Body of pancreas (tissue), 4 donors: ENCODE data around the gene IGFN1. TPM values are rescaled to one million over a fixed set of nuclear protein-coding genes. Genes with fewer than 3 reads are reported as not detected.

Experiments
- ATAC-seq: fragments of 150-250 bp; one replicate; pipeline ENCODE4 v1.9.1; 2016
- DNase-seq, 4 donors: peaks; one replicate each; pipeline ENCODE4 v3.0.0-alpha.2; 2019
- H3K27ac ChIP-seq, 4 donors: fragments of 200-600 bp; sonication (generic); 1 replicate in 3 of 4; 2 replicates in 1 of 4; pipeline versions ENCODE4 v1.5.1 to v1.6.1; 2016 to 2019; ENCODE audit warnings: mild to moderate bottlenecking in 1 of 4, mixed read lengths in 1 of 4, moderate library complexity in 1 of 4
- H3K27me3 ChIP-seq, 2 donors: fragments of 200-600 bp; sonication (generic); one replicate each; pipeline ENCODE4 v1.6.0; 2016; ENCODE audit warnings: mild to moderate bottlenecking in 1 of 2
- H3K36me3 ChIP-seq, 2 donors: fragments of 200-600 bp; sonication (generic); replicated peaks in 1 of 2; 2 replicates each; pipeline ENCODE4 v1.5.1; 2016; ENCODE audit warnings: low read depth in 2 of 2; ENCODE audit not compliant: insufficient read depth in 1 of 2
- H3K4me1 ChIP-seq: fragments of 200-600 bp; sonication (generic); one replicate; pipeline ENCODE4 v1.6.0; 2016
- H3K4me3 ChIP-seq, 2 donors: fragments of 200-600 bp; sonication (generic); 1 replicate in 1 of 2; 2 replicates in 1 of 2; pipeline ENCODE4 v1.5.1; 2016 to 2019
- H3K9me3 ChIP-seq, 3 donors: fragments of 200-600 bp; sonication (generic); 1 replicate in 2 of 3; 2 replicates in 1 of 3; pipeline ENCODE4 v1.5.1; 2016
- POLR2A ChIP-seq, 3 donors: fragments of 450-650 bp; IDR thresholded peaks; one replicate each; pipeline ENCODE4 v1.6.1; 2016; ENCODE audit warnings: antibody characterized with exemption in 3 of 3, mild to moderate bottlenecking in 2 of 3
- WGBS, 2 donors: methylation state at CpG; one replicate each; pipeline ENCODE4 v1.1.5; 2017; 5-methylcytosine and 5-hydroxymethylcytosine counted together
- intact Hi-C: fragments of 100-400 bp; cut with DNase I; formaldehyde crosslinking; loops from one replicate; pipeline ENCODE4 v1.15.1; 2023
- total RNA-seq, 2 donors: library from RNA; depleted of rRNA; stranded (reverse); fragments of >200 nt; gene quantifications; one replicate each; pipeline ENCODE4 v1.1.0, GENCODE V29; 2016
- TF ChIP-seq, protein P1 (sequence below), 7 experiments: fragments of 450-650 bp in 4 of 7; fragments of 200-600 bp in 3 of 7; sonication (generic) in 3 of 7; IDR thresholded peaks; one replicate each; pipeline ENCODE4 v1.5.1; 2016 to 2019; ENCODE audit warnings: antibody characterized with exemption in 7 of 7

The IGFN1 gene
- total RNA-seq, 2 donors from 2014 or later, result 6.9 to 23.1 TPM

DNA sequence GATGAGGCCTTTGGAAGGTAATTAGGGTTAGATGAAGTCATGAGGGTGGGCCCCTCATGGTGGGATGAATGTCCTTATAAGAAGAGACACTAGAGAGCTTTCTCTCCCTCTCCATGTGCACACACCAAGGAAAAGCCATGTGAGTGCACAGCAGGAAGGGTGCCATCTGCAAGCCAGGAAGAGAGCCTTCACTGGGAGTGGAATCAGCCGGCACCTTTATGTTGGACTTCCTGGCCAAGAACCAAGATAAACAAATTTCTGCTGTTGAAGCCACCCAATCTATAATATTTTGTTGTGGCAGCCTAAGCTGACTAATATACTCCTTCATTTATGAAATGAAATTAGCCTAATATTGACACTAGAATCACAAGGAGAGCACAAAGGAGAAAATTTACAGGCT lies 54.5 kb downstream of the IGFN1 start:
- no peak for ATAC-seq
- intact Hi-C loops, result no loop called here
- peak in 2 of 4 donors; percentile 29 to 47 for DNase-seq

DNA sequence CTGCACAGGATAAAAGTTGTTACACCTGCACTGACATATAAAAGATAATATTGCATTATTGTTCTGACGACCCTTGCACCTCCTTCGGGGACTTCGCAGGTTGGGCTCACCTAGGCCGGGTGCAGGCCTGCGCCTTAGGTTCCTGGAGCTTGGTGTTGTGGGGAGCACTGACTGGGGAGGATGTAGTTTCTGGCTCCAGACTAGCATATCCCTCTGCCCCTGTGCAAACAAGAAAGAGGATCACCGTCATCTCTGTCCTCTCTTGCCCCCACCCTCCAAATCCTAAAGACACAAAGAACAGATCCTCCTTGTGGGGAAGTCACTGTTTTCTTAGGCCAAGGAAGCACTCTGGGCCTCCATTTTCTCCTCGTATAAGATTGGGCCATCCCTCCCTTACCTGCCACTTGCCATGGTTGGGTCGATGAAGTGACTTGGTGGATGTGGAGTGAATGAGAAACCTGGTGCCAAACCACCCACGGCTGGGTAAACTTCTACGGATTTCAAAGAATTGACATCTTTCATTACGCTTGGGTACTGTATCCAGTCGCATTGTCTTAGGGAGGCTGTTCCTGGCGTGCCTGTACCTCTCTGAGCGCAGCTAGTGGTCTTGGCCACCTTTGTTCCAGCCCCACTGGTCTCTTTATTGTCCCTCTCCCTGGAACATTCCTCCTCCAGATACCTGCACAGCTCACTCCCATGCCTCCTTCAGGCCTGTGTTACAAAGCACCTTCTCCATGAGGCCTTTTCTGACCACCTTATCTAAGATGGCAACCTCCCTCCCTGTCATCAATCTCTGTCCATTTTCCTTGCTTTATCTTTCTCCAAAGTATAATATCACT lies 58.3 kb downstream of the IGFN1 start:
- no peak for ATAC-seq
- Histone ChIP-seq H3K4me1 (peaks cover 3% of the 10 kb centered on the region), H3K36me3 (no peaks in the 10 kb centered on the region), H3K27ac (no peak overlapping the region), H3K27me3 (no peaks in the 10 kb centered on the region), H3K4me3 (no peak overlapping the region), H3K9me3 (no peaks in the 10 kb centered on the region)
- TF ChIP-seq, protein P1, sequence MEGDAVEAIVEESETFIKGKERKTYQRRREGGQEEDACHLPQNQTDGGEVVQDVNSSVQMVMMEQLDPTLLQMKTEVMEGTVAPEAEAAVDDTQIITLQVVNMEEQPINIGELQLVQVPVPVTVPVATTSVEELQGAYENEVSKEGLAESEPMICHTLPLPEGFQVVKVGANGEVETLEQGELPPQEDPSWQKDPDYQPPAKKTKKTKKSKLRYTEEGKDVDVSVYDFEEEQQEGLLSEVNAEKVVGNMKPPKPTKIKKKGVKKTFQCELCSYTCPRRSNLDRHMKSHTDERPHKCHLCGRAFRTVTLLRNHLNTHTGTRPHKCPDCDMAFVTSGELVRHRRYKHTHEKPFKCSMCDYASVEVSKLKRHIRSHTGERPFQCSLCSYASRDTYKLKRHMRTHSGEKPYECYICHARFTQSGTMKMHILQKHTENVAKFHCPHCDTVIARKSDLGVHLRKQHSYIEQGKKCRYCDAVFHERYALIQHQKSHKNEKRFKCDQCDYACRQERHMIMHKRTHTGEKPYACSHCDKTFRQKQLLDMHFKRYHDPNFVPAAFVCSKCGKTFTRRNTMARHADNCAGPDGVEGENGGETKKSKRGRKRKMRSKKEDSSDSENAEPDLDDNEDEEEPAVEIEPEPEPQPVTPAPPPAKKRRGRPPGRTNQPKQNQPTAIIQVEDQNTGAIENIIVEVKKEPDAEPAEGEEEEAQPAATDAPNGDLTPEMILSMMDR (IDR thresholded peaks at IDR 0.05), result no peak
- no peak for TF ChIP-seq POLR2A (IDR thresholded peaks at IDR 0.05)
- no peak for DNase-seq
- 77 to 86% methylated on average over 14 of the region's 14 CpGs for WGBS, 2 donors
- intact Hi-C loops, result no loop called here

More for the DNA sequence above, 54.5 kb downstream of the IGFN1 start:
- no peak overlapping the region for H3K4me3 ChIP-seq
- peaks cover 3% of the 10 kb centered on the region for H3K4me1 ChIP-seq
- no peaks in the 10 kb centered on the region for H3K27me3 ChIP-seq
- H3K9me3 ChIP-seq, result no peaks in the 10 kb centered on the region
- H3K27ac ChIP-seq, result no peak overlapping the region
- 6 to 14% methylated on average over 1 of the region's 1 CpG for WGBS, 2 donors
- H3K36me3 ChIP-seq, result no peaks in the 10 kb centered on the region
- TF ChIP-seq POLR2A (IDR thresholded peaks at IDR 0.05), result no peak
- TF ChIP-seq, protein P1 (IDR thresholded peaks at IDR 0.05), result no peak

DNA sequence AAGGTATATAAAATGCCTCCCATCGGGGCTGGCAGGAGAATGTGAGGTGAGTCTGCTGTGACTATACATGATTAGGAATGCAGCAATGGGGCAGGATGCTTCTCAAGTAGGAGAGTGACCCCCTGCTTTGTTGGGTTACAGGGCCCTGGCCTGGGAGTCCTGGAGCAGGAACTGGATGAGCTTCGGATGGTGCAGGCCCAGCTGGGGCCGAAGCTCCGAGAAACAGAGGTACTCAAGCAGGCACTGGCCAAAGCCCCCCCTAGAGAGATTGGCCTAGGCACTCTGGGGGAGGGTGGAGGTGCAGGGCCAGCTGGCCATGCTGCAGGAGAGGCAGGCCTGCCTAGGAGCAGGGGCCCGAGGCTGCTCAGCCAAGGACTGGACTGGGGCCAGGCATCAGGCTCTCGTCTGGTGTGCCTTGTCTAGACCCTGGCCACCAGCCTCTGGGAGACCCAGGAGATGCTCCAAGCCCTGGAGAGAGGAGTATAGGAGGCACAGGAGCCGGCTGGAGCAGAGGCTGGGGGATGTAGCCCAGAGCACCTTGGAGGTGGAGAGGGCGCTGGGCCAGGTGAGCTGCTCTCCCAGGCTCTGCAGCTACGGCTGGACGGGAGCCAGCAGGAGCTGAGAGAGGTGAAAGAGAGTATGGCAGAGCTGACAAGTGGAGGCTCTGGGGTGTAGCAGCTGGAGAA lies 59.8 kb downstream of the IGFN1 start:
- no peak overlapping the region for H3K27ac ChIP-seq
- no peak for TF ChIP-seq POLR2A (IDR thresholded peaks at IDR 0.05)
- TF ChIP-seq, protein P1 (IDR thresholded peaks at IDR 0.05), result no peak
- peak in 2 of 4 donors; percentile 47 to 49 for DNase-seq
- H3K4me1 ChIP-seq, result no peaks in the 10 kb centered on the region
- no peak for ATAC-seq
- intact Hi-C loops, result loop anchor here (5.0 kb wide), 1 partner anchor 112 kb away; no protein-coding TSS in a partner anchor
- H3K4me3 ChIP-seq, result no peak overlapping the region
- WGBS, 2 donors, result 51 to 52% methylated on average over 10 of the region's 10 CpGs
- H3K36me3 ChIP-seq, result no peaks in the 10 kb centered on the region
- no peaks in the 10 kb centered on the region for H3K27me3 ChIP-seq
- H3K9me3 ChIP-seq, result no peaks in the 10 kb centered on the region

DNA sequence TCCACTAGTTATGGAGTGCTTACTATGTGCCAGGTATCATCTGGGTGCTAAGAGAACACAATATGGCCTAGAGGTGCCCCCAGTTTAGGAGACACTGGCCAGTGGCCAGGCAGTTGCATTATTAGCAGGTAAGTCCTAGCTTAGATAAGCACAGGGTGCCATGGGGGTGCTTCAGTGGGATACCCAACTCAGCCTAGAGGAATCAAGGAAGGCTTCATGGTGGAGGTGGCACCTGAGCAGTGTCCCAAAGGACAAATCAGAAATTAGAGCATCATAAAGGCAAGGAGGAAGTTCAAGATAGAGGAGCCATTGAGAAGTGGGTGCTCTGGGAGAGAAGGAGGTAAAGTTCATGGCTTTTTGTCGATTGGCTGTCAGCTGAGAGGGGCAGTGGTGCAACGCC lies 60.8 kb downstream of the IGFN1 start:
- no peak for ATAC-seq
- WGBS, 2 donors, result 63 to 69% methylated on average over 2 of the region's 2 CpGs
- H3K36me3 ChIP-seq, result no peaks in the 10 kb centered on the region
- intact Hi-C loops, result loop anchor here (5.0 kb wide), 1 partner anchor 111 kb away; no protein-coding TSS in a partner anchor
- no peak overlapping the region for H3K4me3 ChIP-seq
- no peaks in the 10 kb centered on the region for H3K27me3 ChIP-seq
- H3K27ac ChIP-seq, result no peak overlapping the region
- H3K9me3 ChIP-seq, result no peaks in the 10 kb centered on the region
- TF ChIP-seq, protein P1 (IDR thresholded peaks at IDR 0.05), result no peak
- TF ChIP-seq POLR2A (IDR thresholded peaks at IDR 0.05), result no peak
- no peak for DNase-seq
- H3K4me1 ChIP-seq, result no peaks in the 10 kb centered on the region
